ENCODE results near the gene CCDC88A. TPM values are rescaled to one million over a fixed set of nuclear protein-coding genes. Genes with fewer than 3 reads are reported as not detected.

CCDC88A gene
- total RNA-seq, 1 experiment from 2014 or later = 0.25 TPM

- DNase-seq (ENCODE audit: low spot score) = peak; percentile 33
Observed at GRCh38 chr2:55425431-55425831, 5.8 kb upstream of the CCDC88A start.

- DNase-seq (ENCODE audit: low spot score) = no peak
Observed at GRCh38 chr2:55422876-55423665, 3.4 kb upstream of the CCDC88A start.

- no peak for DNase-seq (ENCODE audit: low spot score)
Observed at GRCh38 chr2:55421326-55421725, 1.7 kb upstream of the CCDC88A start.

GRCh38 chr2:55420871-55421270 is 1.2 kb upstream of the CCDC88A start:
- no peak for DNase-seq (ENCODE audit: low spot score)

DNA sequence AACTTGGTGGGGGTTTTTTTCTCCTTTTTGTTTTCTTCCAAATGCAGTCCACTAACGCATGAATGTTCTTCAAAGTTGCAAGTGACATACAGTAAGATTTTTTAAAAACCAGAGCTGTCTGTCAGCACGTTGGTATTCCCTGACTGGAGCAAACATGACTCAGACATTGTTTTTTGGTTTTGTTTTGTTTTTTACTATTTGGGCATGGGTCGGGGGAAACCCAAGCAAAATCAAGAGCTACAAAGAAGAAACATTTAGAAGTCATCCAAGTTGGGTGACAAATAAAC is 726 bp upstream of the CCDC88A start:
- DNase-seq (ENCODE audit: low spot score) = no peak

DNA sequence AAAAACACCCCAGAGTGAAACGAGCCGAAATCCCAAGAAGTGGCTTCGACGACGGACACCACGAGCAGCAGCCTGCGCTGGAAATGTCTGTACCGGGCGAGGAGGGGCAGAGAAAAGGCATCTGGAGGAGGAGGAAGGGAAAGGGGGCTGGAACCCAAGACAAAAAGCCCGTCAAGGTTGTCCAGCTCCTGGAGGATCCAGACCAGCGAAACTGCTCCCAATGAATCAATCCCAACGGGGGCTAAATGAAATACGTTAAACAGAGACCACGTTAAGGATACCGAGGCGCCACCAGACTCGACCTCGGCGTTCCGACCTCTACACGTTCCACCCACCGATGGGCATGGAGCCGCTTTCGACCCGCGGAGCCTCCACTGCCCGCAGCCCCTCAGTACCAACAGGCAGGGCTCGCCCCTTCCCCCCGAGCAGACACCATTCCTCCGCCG is 400 bp downstream of the CCDC88A start:
- DNase-seq (ENCODE audit: low spot score) = no peak

- DNase-seq (ENCODE audit: low spot score) = no peak
Observed at GRCh38 chr2:55418512-55419232, 984 bp downstream of the CCDC88A start.

DNA sequence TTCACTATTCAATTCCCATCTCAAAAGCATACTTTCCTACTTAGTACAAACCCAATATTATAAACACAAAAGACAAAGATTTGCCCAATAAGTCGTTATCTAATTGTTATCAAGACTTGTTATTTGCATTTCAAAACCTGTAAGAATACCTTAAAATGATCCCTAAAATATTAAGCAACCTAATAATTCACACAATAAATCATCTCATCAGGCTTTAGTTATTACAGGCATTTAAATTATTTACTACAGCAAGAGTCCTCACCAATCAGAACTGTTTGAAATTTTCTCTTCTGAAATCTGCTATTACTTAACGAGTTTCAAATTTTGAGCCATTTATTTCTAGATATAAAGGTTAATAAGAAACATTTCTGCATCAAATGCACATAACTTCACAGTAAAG is 1.6 kb downstream of the CCDC88A start:
- DNase-seq (ENCODE audit: low spot score) = no peak

GRCh38 chr2:55416786-55417568 is 2.7 kb downstream of the CCDC88A start:
- no peak for DNase-seq (ENCODE audit: low spot score)

DNA sequence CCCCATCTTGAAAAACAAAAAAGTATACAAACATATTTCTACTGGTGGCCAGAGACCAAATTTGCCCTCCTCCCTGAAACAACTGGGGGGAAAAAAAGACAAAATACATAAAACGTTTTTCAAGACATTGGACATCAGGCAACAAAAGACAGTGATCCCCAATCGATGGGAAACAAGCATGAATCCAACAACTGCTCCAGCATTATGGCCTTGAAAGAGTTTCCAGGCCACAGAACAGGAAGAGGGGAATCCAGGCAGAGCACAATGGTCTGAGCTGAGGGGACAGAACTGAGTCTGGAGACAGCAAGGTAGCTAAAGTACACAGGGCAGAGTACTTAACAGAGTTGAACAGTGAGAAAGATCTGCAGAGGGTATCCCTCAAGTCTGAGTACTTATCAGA is 4.4 kb downstream of the CCDC88A start:
- DNase-seq (ENCODE audit: low spot score) = no peak

DNA sequence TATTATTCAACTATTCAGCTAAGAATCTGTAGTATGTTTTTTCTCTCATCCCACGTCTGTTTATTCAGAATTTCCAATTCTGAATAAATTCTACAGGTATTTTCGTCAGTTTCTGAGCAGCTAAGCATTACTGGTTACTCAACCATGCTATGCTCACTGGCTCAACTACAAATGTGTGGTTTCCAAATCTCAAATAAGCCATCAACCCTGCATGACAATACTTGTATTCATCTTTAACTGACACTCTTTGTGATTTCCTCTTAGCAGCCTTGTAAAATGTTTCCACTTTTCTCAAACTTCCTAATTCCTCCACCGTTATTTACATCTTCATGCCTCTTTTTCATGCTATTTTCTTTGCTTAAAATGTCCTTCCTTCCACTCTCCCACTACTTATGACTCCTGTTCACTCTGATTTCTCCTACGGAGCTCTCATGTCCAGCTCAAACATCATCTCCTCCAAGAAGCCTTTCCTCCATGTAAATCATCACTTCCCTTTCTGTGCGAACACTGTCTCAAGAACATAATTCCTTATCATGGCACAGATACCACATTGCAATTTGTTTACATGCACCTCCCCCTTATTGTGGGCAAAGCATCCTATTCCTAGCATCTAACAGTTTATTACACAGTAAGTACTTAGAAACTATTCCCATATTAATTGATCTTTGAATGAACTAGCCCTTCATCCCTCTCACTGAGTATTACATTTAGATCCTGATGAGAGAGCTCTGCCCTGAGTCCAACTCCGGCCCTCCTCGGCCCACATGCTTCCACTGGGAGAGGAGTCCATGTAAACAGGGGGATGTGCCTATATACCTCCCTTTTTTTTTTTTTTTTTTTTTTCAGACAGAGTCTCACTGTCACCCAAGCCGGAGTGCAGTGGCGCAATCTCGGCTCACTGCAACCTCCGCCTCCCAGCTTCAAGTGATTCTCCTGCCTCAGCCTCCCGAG is 10.5 kb downstream of the CCDC88A start:
- no peak for DNase-seq (ENCODE audit: low spot score)

GRCh38 chr2:55408098-55408882 is 11.4 kb downstream of the CCDC88A start:
- DNase-seq (ENCODE audit: low spot score) = no peak

GRCh38 chr2:55405116-55405515 is 14.5 kb downstream of the CCDC88A start:
- no peak for DNase-seq (ENCODE audit: low spot score)

DNA sequence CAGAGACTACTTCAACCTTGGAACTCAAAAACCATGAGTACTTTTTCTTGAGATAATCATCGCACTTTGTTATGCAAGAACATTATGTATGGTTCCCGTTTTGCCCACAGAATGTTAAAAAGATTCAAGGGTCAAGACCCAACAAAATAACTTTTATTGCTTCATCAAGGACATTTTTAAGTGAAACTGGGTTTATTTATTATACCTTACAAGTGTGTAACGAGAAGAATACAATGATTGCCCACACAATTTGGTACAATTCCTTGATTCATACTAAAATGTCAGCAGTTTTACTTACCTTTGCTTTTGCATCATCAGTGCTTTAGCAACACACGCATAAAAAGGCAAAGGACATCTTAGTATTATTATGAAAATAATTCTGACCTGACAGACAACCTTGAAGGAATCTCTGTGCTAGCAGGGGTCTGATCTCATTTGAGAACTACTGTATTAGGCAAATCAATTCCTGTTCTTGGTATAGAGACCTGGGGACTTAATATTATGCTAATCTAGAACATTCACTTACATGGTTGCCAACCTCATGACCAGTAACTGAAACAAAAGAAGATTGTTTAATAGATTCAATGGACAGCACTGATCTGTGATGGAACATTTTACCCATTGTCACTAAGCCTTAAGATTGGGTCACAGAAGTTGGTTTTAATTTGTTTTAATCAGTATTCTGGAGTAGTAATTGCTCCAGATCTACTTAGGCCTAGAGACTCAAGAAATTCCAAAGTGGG is 16.2 kb downstream of the CCDC88A start:
- DNase-seq (ENCODE audit: low spot score) = no peak

DNA sequence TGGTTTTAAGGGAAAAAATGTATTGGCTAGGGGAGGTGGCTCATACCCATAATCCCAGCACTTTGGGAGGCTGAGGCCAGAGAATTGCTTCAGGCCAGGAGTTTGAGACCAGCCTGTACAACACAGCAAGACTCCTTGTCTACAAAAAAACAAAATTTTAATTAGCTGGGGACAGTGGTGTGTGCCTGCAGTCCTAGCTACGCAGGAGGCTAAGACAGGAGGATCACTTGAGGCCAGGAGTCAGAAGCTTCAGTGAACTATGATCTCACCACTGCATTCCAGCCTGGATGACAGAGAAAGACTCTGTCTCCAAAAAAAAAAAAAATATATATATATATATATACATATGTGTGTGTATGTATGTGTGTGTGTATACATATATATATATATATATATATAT is 18.5 kb downstream of the CCDC88A start:
- DNase-seq (ENCODE audit: low spot score) = no peak

DNA sequence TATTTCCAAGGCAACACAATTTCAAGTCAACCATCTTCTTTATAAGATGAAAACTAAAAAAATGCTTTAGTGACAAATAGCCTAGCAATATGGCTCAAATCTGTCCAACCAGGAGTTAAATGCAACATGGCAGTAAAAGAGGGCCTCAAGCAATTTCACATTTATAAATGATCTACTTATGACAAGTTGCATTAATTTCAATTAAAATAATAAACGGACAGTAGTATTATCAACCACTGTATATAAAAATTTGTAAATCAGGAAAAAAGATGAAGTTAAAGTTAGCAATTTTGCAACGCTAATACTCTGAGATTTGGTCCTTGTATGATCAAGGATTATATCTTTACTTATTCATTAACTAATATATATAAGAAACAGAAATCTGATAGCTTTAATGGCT is 19.3 kb downstream of the CCDC88A start:
- DNase-seq (ENCODE audit: low spot score) = no peak

DNA sequence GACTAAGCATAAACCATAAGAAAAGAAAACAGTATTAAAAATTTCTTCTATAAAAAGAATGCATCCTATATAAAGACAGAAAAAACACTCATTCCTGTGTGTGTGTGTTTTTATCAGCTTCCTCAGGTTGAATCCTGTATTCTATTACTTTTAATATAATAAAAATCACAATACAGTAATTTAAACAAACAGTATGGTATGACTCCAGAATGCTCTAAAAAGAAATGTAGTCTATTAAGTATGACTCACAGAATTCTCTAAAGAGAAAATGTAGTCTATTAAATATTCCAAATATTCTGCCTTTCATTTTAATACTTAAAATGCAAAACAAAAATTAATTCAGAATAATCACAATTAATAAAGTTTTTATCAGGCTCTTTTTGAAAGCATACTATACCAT is 19.8 kb downstream of the CCDC88A start:
- no peak for DNase-seq (ENCODE audit: low spot score)

- DNase-seq (ENCODE audit: low spot score) = no peak
Observed at GRCh38 chr2:55395724-55396605, 23.7 kb downstream of the CCDC88A start.

Data from HT-29 (cell line).